ENCODE data around the gene USP33.
"Not testable (repeated sequence)": the region's sequence is repeated elsewhere in the genome, so short reads cannot be mapped to it uniquely, and the experiment has no call there.

The USP33 gene

GRCh38 chr1:77680173-77680572 is 79.5 kb downstream of the USP33 start:
- TF ChIP-seq CTCF (IDR thresholded peaks at IDR 0.05; ENCODE audit: low read depth, low read length), result no peak
- DNase-seq (ENCODE audit: extremely low read depth, low read depth), result no peak

- no peak for TF ChIP-seq CTCF (IDR thresholded peaks at IDR 0.05; ENCODE audit: low read depth, low read length)
- DNase-seq (ENCODE audit: extremely low read depth, low read depth), result no peak
Measured at GRCh38 chr1:77678660-77679610, 80.7 kb downstream of the USP33 start.

GRCh38 chr1:77674807-77675206 is 84.8 kb downstream of the USP33 start:
- DNase-seq (ENCODE audit: extremely low read depth, low read depth), result not testable (repeated sequence)

- no peak for TF ChIP-seq CTCF (IDR thresholded peaks at IDR 0.05; ENCODE audit: low read depth, low read length)
- DNase-seq (ENCODE audit: extremely low read depth, low read depth), result no peak
Measured at GRCh38 chr1:77673716-77674355, 85.8 kb downstream of the USP33 start.

GRCh38 chr1:77673030-77673429 is 86.6 kb downstream of the USP33 start:
- no peak for DNase-seq (ENCODE audit: extremely low read depth, low read depth)
- TF ChIP-seq CTCF (IDR thresholded peaks at IDR 0.05; ENCODE audit: low read depth, low read length), result no peak

- DNase-seq (ENCODE audit: extremely low read depth, low read depth), result no peak
- no peak for TF ChIP-seq CTCF (IDR thresholded peaks at IDR 0.05; ENCODE audit: low read depth, low read length)
Measured at GRCh38 chr1:77672374-77672773, 87.3 kb downstream of the USP33 start.

GRCh38 chr1:77671836-77672235 is 87.8 kb downstream of the USP33 start:
- TF ChIP-seq CTCF (IDR thresholded peaks at IDR 0.05; ENCODE audit: low read depth, low read length), result no peak
- DNase-seq (ENCODE audit: extremely low read depth, low read depth), result peak; percentile 14
